Measurements from ENCODE around the gene LRRC3. TPM values are rescaled to one million over a fixed set of nuclear protein-coding genes. Genes with fewer than 3 reads are reported as not detected.

Gene LRRC3
- total and polyA plus RNA-seq, 2 donors (not counting 3 experiments of a cell fraction or from before 2014, with no cell fraction given): 4.8 to 4.9 TPM

GRCh38 chr21:44432841-44433790 lies 22.2 kb upstream of the LRRC3 start:
- POLR2A ChIA-PET: no interaction called here

More at GRCh38 chr21:44432841-44433790, 22.2 kb upstream of the LRRC3 start:
- no peaks in the 10 kb centered on the region for H3K27me3 ChIP-seq (ENCODE audit: control insufficient read depth in 2 of 2, insufficient read depth in 2 of 2, low read length in 2 of 2)
- no peaks in the 10 kb centered on the region for H3K79me2 ChIP-seq (ENCODE audit: control insufficient read depth, insufficient read depth, low read length)
- no peaks in the 10 kb centered on the region for H3K4me1 ChIP-seq (ENCODE audit: control insufficient read depth, extremely low read depth, insufficient read depth, low read length)
- H3K9me3 ChIP-seq (replicated peaks; ENCODE audit: control insufficient read depth, insufficient read depth, low read length): no peaks in the 10 kb centered on the region
- H3K4me2 ChIP-seq (ENCODE audit: insufficient read depth, low read length): no peak overlapping the region
- BruUV-seq (replicated peaks): no TSS peak
- no peak overlapping the region for H3K9ac ChIP-seq (replicated peaks; ENCODE audit: extremely low read depth, insufficient read depth, low read length)
- TF ChIP-seq JUN (IDR thresholded peaks at IDR 0.05; ENCODE audit: borderline replicate concordance, insufficient read depth, insufficient read length, low read depth) (no peak), FOS (IDR thresholded peaks at IDR 0.05; ENCODE audit: borderline replicate concordance, insufficient read depth, low read length) (no peak), EZH2 (IDR thresholded peaks at IDR 0.05; ENCODE audit: borderline replicate concordance, low read depth, low read length, severe bottlenecking) (no peak), MYC (IDR thresholded peaks at IDR 0.05; ENCODE audit: low read depth, low read length) (no peak), GATA2 (IDR thresholded peaks at IDR 0.05; ENCODE audit: insufficient read depth, insufficient read length, low read depth, low read length) (no peak), POLR2A (IDR thresholded peaks at IDR 0.05; ENCODE audit: low read depth, low read length) (no peak), POLR2AphosphoS5 (IDR thresholded peaks at IDR 0.05; ENCODE audit: insufficient read depth, low read depth, low read length) (no peak), CTCF (IDR thresholded peaks at IDR 0.05; ENCODE audit: extremely low read depth in 1 of 2, insufficient read depth in 1 of 2, low read depth in 1 of 2, low read length in 2 of 2) (no peak)
- DNase-seq (ENCODE audit: low read depth, low spot score) (no peak), FAIRE-seq (no peak)
- H4K20me1 ChIP-seq (replicated peaks; ENCODE audit: control insufficient read depth, extremely low read depth, insufficient read depth, low read length): no peaks in the 10 kb centered on the region
- H3K36me3 ChIP-seq (ENCODE audit: control insufficient read depth in 2 of 2, extremely low read depth in 1 of 2, insufficient read depth in 2 of 2, low read length in 2 of 2): no peaks in the 10 kb centered on the region
- intact Hi-C loops (cut with micrococcal nuclease) (no loop called here), dilution Hi-C loops (cut with MboI; ENCODE audit: extremely low pct_ligation_motif_present, low sequenced_read_pairs) (no loop called here)
- H2AFZ ChIP-seq (ENCODE audit: low read depth, low read length): no peak overlapping the region
- CTCF ChIA-PET: no interaction called here
- no peak overlapping the region for H3K4me3 ChIP-seq (replicated peaks in 1 of 3; ENCODE audit: insufficient read depth in 1 of 3, low read depth in 1 of 3, low read length in 3 of 3)
- no peaks in the 10 kb centered on the region for H3K9me1 ChIP-seq (replicated peaks; ENCODE audit: control insufficient read depth, extremely low read depth, insufficient read depth, low read length)
- no peak overlapping the region for H3K27ac ChIP-seq (ENCODE audit: insufficient read depth, low read depth, low read length)

All from endothelial cell of umbilical vein (primary cell).